SU-DHL-6 (cell line): ENCODE measurements around the gene CDH13.

ENCODE experiments used
- H2AFZ ChIP-seq: fragments of 200-600 bp; sonication (generic); 2 replicates; pipeline ENCODE4 v1.6.1; 2014; ENCODE audit warnings: low read depth, mild to moderate bottlenecking, moderate library complexity, mixed read lengths, antibody characterized with exemption, low read length; ENCODE audit not compliant: severe bottlenecking
- H3F3A ChIP-seq: fragments of 200-600 bp; shearing (Covaris generic); 2 replicates; pipeline ENCODE4 v1.6.0; 2016; ENCODE audit warnings: antibody characterized with exemption, mild to moderate bottlenecking; ENCODE audit not compliant: insufficient read depth
- H3K27ac ChIP-seq: fragments of 200-600 bp; sonication (generic); 2 replicates; pipeline ENCODE4 v1.5.1; 2016; ENCODE audit warnings: low read depth, mild to moderate bottlenecking, low read length, moderate library complexity, mixed read lengths
- H3K27me3 ChIP-seq: fragments of 200-600 bp; sonication (generic), shearing (Covaris generic); 2 replicates; pipeline ENCODE4 v1.6.0; 2014; ENCODE audit warnings: mild to moderate bottlenecking, low read length
- H3K36me3 ChIP-seq: fragments of 200-600 bp; sonication (generic); 2 replicates; pipeline ENCODE4 v1.6.1; 2014; ENCODE audit warnings: mild to moderate bottlenecking, low read length, mixed read lengths
- H3K4me2 ChIP-seq: fragments of 300-600, 200-600 bp; shearing (Covaris generic), sonication (generic); 2 replicates; pipeline ENCODE4 v1.6.0; 2014; ENCODE audit warnings: low read length, low read depth, mild to moderate bottlenecking; ENCODE audit not compliant: poor library complexity, severe bottlenecking
- H3K4me3 ChIP-seq: fragments of 200-600 bp; sonication (generic); 2 replicates; pipeline ENCODE4 v1.5.1; 2014; ENCODE audit warnings: antibody characterized with exemption, low read length, mild to moderate bottlenecking, mixed read lengths; ENCODE audit not compliant: insufficient read depth, poor library complexity, severe bottlenecking
- H3K79me2 ChIP-seq: fragments of 200-600 bp; sonication (generic); 2 replicates; pipeline ENCODE4 v1.6.1; 2014; ENCODE audit warnings: mild to moderate bottlenecking, low read length, moderate library complexity; ENCODE audit not compliant: insufficient read depth
- H3K9ac ChIP-seq: fragments of 200-600 bp; sonication (generic); 2 replicates; pipeline ENCODE4 v1.7.0; 2014; ENCODE audit warnings: mild to moderate bottlenecking, low read length
- H3K9me2 ChIP-seq: fragments of 200-600 bp; sonication (generic); replicated peaks from 2 replicates; pipeline ENCODE4 v1.6.1; 2014; ENCODE audit warnings: low read length; ENCODE audit not compliant: insufficient read depth
- H3K9me3 ChIP-seq: fragments of 200-600 bp; sonication (generic); 2 replicates; pipeline ENCODE4 v1.6.1; 2014; ENCODE audit warnings: low read length, mixed read lengths; ENCODE audit not compliant: insufficient read depth
- H4K20me1 ChIP-seq: fragments of 200-600 bp; sonication (generic); 2 replicates; pipeline ENCODE4 v1.6.1; 2014; ENCODE audit warnings: low read depth, mild to moderate bottlenecking, antibody characterized with exemption, low read length, moderate library complexity, mixed read lengths
- CTCF ChIP-seq: fragments of 200-600 bp; sonication (generic); IDR thresholded peaks from one replicate; pipeline ENCODE4 v1.5.1; 2017; ENCODE audit warnings: antibody characterized with exemption, mild to moderate bottlenecking, low read length, moderate library complexity; ENCODE audit not compliant: insufficient read depth, poor library complexity, severe bottlenecking
- EZH2phosphoT487 ChIP-seq: fragments of 200-600 bp; sonication (generic), shearing (Covaris generic); conservative IDR thresholded peaks from 2 replicates; pipeline ENCODE4 v1.6.1; 2018; ENCODE audit warnings: mild to moderate bottlenecking, antibody characterized with exemption, low read length, moderate library complexity, mixed read lengths

The CDH13 gene

GRCh38 chr16:83102336-83102735 is 475.6 kb downstream of the CDH13 start:
- no peaks in the 10 kb centered on the region for H3K9me2 ChIP-seq
- no peak overlapping the region for H3K4me3 ChIP-seq
- H3K9ac ChIP-seq, result no peak overlapping the region
- H3K36me3 ChIP-seq, result no peaks in the 10 kb centered on the region
- no peaks in the 10 kb centered on the region for H3K79me2 ChIP-seq
- no peaks in the 10 kb centered on the region for H3F3A ChIP-seq
- H3K4me2 ChIP-seq, result no peak overlapping the region
- no peak for TF ChIP-seq EZH2phosphoT487
- no peak for TF ChIP-seq CTCF
- H3K9me3 ChIP-seq, result no peaks in the 10 kb centered on the region
- H3K27me3 ChIP-seq, result no peaks in the 10 kb centered on the region
- H2AFZ ChIP-seq, result no peak overlapping the region
- H3K27ac ChIP-seq, result no peak overlapping the region
- no peaks in the 10 kb centered on the region for H4K20me1 ChIP-seq

GRCh38 chr16:83105279-83106077 is 478.7 kb downstream of the CDH13 start:
- no peak for TF ChIP-seq EZH2phosphoT487
- TF ChIP-seq CTCF, result no peak
- no peaks in the 10 kb centered on the region for H3F3A ChIP-seq
- H4K20me1 ChIP-seq, result no peaks in the 10 kb centered on the region
- H3K79me2 ChIP-seq, result no peaks in the 10 kb centered on the region
- no peaks in the 10 kb centered on the region for H3K9me3 ChIP-seq
- H3K9ac ChIP-seq, result no peak overlapping the region
- H3K27me3 ChIP-seq, result no peaks in the 10 kb centered on the region
- H3K9me2 ChIP-seq, result no peaks in the 10 kb centered on the region
- no peak overlapping the region for H2AFZ ChIP-seq
- H3K4me3 ChIP-seq, result no peak overlapping the region
- H3K27ac ChIP-seq, result no peak overlapping the region
- no peak overlapping the region for H3K4me2 ChIP-seq
- no peaks in the 10 kb centered on the region for H3K36me3 ChIP-seq

- H3F3A ChIP-seq, result no peaks in the 10 kb centered on the region
- H3K27me3 ChIP-seq, result no peaks in the 10 kb centered on the region
- no peaks in the 10 kb centered on the region for H3K79me2 ChIP-seq
- no peaks in the 10 kb centered on the region for H3K9me3 ChIP-seq
- no peak overlapping the region for H3K4me2 ChIP-seq
- H3K27ac ChIP-seq, result no peak overlapping the region
- no peak overlapping the region for H3K9ac ChIP-seq
- no peaks in the 10 kb centered on the region for H4K20me1 ChIP-seq
- TF ChIP-seq EZH2phosphoT487, result no peak
- TF ChIP-seq CTCF, result no peak
- no peaks in the 10 kb centered on the region for H3K36me3 ChIP-seq
- H3K4me3 ChIP-seq, result no peak overlapping the region
- H2AFZ ChIP-seq, result no peak overlapping the region
- H3K9me2 ChIP-seq, result no peaks in the 10 kb centered on the region
Observed at GRCh38 chr16:83109490-83110125, 482.8 kb downstream of the CDH13 start.
